KBM-7 (cell line): Measurements from ENCODE around the gene ATP1A3.
A peak's percentile ranks its signal among the peaks of the same experiment; 100 is the strongest.
"Not testable (repeated sequence)": the region's sequence is repeated elsewhere in the genome, so short reads cannot be mapped to it uniquely, and the experiment has no call there.

Source experiments
- DNase-seq: peaks from one replicate; pipeline ENCODE4 v3.0.0-alpha.2; 2015
- in situ Hi-C: fragments of 300-500 bp; cut with MboI; formaldehyde crosslinking; loops from 2 replicates; pipeline ENCODE4 v1.14.3; 2020; ENCODE audit warnings: low sequenced_read_pairs, low pct_unique_long_range_greater_than_20kb, mixed read lengths

Gene ATP1A3

GRCh38 chr19:41991925-41992569 lies 2.0 kb downstream of the ATP1A3 start:
- in situ Hi-C loops: not testable (repeated sequence)

GRCh38 chr19:41991025-41991424 lies 3.0 kb downstream of the ATP1A3 start:
- no peak for DNase-seq
- in situ Hi-C loops: no loop called here

More at GRCh38 chr19:41991925-41992569, 2.0 kb downstream of the ATP1A3 start:
- not testable (repeated sequence) for DNase-seq

GRCh38 chr19:41990615-41991014 lies 3.4 kb downstream of the ATP1A3 start:
- in situ Hi-C loops: no loop called here
- no peak for DNase-seq

- DNase-seq: no peak
- in situ Hi-C loops: no loop called here
These were observed 4.0 kb downstream of the ATP1A3 start for GRCh38 chr19:41990028-41990427.

GRCh38 chr19:41988947-41989346 lies 5.1 kb downstream of the ATP1A3 start:
- no peak for DNase-seq
- in situ Hi-C loops: no loop called here

GRCh38 chr19:41987141-41987860 lies 6.7 kb downstream of the ATP1A3 start:
- in situ Hi-C loops: no loop called here
- DNase-seq: no peak

- DNase-seq: no peak
- in situ Hi-C loops: no loop called here
These were observed 9.1 kb downstream of the ATP1A3 start for GRCh38 chr19:41984961-41985360.

GRCh38 chr19:41981724-41982123 lies 12.3 kb downstream of the ATP1A3 start:
- no peak for DNase-seq
- in situ Hi-C loops: no loop called here

GRCh38 chr19:41978470-41978869 lies 15.6 kb downstream of the ATP1A3 start:
- in situ Hi-C loops: no loop called here
- DNase-seq: no peak

GRCh38 chr19:41977916-41978315 lies 16.1 kb downstream of the ATP1A3 start:
- in situ Hi-C loops: no loop called here
- DNase-seq: no peak

- no peak for DNase-seq
- in situ Hi-C loops: no loop called here
These were observed 19.4 kb downstream of the ATP1A3 start for GRCh38 chr19:41974652-41975051.

GRCh38 chr19:41971363-41971762 lies 22.7 kb downstream of the ATP1A3 start:
- in situ Hi-C loops: no loop called here
- DNase-seq: no peak

GRCh38 chr19:41969772-41970458 lies 24.1 kb downstream of the ATP1A3 start:
- in situ Hi-C loops: no loop called here
- DNase-seq: no peak

GRCh38 chr19:41968751-41969595 lies 25.1 kb downstream of the ATP1A3 start:
- in situ Hi-C loops: no loop called here

GRCh38 chr19:41967054-41967783 lies 26.8 kb downstream of the ATP1A3 start:
- in situ Hi-C loops: no loop called here
- DNase-seq: no peak

More at GRCh38 chr19:41968751-41969595, 25.1 kb downstream of the ATP1A3 start:
- DNase-seq: no peak

GRCh38 chr19:41965106-41965505 lies 28.9 kb downstream of the ATP1A3 start:
- DNase-seq: no peak
- in situ Hi-C loops: no loop called here

GRCh38 chr19:41960973-41961372 lies 33.1 kb downstream of the ATP1A3 start:
- DNase-seq: peak; percentile 73
- in situ Hi-C loops: no loop called here
